H1 (cell line): ENCODE data around the gene SH3PXD2B. TPM values are rescaled to one million over a fixed set of nuclear protein-coding genes. Genes with fewer than 3 reads are reported as not detected.

ENCODE experiments used
- ATF2 ChIP-seq: IDR thresholded peaks from 2 replicates; pipeline ENCODE4 v1.6.1; 2012; ENCODE audit warnings: low read length, inconsistent platforms
- polyA plus RNA-seq, 7 experiments: library from polyadenylated mRNA; depleted of rRNA in 3 of 7; stranded (reverse) in 5 of 7; unstranded in 2 of 7; fragments of >200 nt in 5 of 7; fragments of 200-250 nt in 2 of 7; gene quantifications; 1 replicate in 5 of 7; 2 replicates in 1 of 7; 4 replicates in 1 of 7; pipeline versions ENCODE4 v1.2.1 to v1.2.3, GENCODE V29; 2011 to 2013; ENCODE audit warnings: missing spikeins in 2 of 7, mixed read lengths in 2 of 7
- total RNA-seq: library from RNA; stranded (reverse); fragmentation: NEBNext Ultra II Directional; extraction: Animal tissue kit (Norgen Biotek cat#: 25700); gene quantifications from 2 replicates; pipeline ENCODE4 v1.2.1, GENCODE V29; 2021

SH3PXD2B gene
- total and polyA plus RNA-seq, 2 of the 8 experiments (the other 6 are each of a cell fraction or from before 2014, with no cell fraction given): 32.9 to 72.9 TPM

DNA sequence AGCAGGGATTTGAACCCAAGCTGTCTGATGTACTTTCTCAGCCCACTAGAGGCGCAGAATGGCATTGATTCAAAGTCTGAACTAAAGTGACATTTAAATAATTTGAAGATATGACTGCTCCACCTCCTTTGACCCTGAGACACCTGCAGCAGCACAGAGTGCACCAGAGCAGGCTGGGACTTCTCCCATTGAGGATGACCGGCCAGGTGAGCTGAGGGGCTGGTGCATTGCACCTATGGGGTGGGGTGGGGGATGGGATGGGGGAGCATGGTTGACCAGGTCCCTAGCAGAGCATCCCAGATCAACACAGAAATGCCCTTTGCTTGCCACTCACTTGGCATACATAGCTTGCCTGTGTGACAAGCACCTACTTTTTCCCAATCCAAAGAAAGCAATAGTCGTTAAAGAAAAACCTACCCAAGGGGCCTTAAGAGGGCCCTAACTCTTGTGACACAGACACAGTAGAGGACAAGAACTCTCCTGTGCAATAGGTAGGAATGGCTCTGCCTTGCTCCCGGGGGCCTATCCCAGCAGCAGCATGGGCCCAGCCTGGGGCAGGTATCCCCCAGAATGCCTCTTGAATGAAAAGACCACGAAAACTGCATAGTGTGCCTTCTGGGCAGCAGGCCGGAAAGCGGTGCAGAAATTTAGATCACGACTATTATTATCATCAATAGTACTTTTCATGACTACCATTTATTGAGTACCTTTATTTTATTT is 6.5 kb downstream of the SH3PXD2B start (continued):
- TF ChIP-seq ATF2: no peak
